ENCODE measurements around the gene YTHDF1. TPM values are rescaled to one million over a fixed set of nuclear protein-coding genes. Genes with fewer than 3 reads are reported as not detected.

The YTHDF1 gene
- total RNA-seq, 1 donor from 2014 or later: 20.4 TPM

GRCh38 chr20:63249891-63250290 is 34.0 kb upstream of the YTHDF1 start:
- no peak overlapping the region for H3K4me3 ChIP-seq (ENCODE audit: low read depth, low read length)
- DNase-seq (ENCODE audit: low read depth): no peak
- TF ChIP-seq, protein P1, sequence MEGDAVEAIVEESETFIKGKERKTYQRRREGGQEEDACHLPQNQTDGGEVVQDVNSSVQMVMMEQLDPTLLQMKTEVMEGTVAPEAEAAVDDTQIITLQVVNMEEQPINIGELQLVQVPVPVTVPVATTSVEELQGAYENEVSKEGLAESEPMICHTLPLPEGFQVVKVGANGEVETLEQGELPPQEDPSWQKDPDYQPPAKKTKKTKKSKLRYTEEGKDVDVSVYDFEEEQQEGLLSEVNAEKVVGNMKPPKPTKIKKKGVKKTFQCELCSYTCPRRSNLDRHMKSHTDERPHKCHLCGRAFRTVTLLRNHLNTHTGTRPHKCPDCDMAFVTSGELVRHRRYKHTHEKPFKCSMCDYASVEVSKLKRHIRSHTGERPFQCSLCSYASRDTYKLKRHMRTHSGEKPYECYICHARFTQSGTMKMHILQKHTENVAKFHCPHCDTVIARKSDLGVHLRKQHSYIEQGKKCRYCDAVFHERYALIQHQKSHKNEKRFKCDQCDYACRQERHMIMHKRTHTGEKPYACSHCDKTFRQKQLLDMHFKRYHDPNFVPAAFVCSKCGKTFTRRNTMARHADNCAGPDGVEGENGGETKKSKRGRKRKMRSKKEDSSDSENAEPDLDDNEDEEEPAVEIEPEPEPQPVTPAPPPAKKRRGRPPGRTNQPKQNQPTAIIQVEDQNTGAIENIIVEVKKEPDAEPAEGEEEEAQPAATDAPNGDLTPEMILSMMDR (conservative IDR thresholded peaks at IDR 0.05; ENCODE audit: low read depth, low read length): no peak

- peak overlapping the region; percentile 22 for H3K4me3 ChIP-seq (ENCODE audit: low read depth, low read length)
- TF ChIP-seq, protein P1 (conservative IDR thresholded peaks at IDR 0.05; ENCODE audit: low read depth, low read length): no peak
- peak; percentile 54 for DNase-seq (ENCODE audit: low read depth)
Measured at GRCh38 chr20:63248835-63249591, 33.1 kb upstream of the YTHDF1 start.

- TF ChIP-seq, protein P1 (conservative IDR thresholded peaks at IDR 0.05; ENCODE audit: low read depth, low read length): no peak
- no peak for DNase-seq (ENCODE audit: low read depth)
- peak overlapping the region; percentile 22 for H3K4me3 ChIP-seq (ENCODE audit: low read depth, low read length)
Measured at GRCh38 chr20:63247671-63248228, 31.8 kb upstream of the YTHDF1 start.

DNA sequence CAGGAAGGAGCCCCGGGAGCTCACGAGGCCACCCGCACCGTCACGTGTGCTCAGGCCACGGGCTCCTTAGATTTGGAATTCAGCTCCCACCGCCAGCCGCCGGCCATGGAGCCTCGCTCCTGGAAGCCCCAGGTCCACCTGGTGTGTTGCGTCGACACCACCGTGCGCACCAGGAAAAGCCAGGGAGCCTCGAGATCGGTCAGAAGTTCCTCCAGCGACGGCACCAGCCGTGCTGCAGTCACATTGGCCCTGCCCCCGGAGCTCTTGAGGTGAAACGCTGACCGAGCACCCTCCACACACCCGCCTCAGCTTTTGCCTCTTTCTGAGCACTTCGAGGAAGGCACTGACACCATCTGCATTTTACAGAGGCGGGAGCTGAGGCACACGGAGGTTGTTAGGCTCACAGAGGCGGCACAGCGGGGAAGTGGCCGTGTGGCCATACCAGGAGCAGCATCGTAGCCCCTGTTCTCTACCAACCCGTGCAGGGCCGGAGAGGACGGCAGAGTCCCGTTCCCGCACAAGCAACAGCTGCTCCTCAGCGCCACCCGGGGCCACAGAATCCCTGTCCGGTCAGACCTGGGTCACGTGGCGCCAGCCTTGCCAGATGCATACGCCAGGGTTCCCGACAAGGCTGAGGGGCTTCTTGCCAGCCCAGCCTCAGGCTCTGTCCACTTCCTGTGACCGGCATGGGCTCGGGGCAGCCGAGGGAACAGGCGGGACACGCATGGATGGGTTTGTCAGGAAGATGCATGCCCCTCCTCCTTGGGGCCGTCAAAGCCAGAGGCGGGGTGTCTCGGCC is 30.8 kb upstream of the YTHDF1 start:
- DNase-seq (ENCODE audit: low read depth): no peak
- H3K4me3 ChIP-seq (ENCODE audit: low read depth, low read length): peak overlapping the region; percentile 6
- TF ChIP-seq, protein P1 (conservative IDR thresholded peaks at IDR 0.05; ENCODE audit: low read depth, low read length): peak; percentile 5

- H3K4me3 ChIP-seq (ENCODE audit: low read depth, low read length): no peak overlapping the region
- DNase-seq (ENCODE audit: low read depth): no peak
- TF ChIP-seq, protein P1 (conservative IDR thresholded peaks at IDR 0.05; ENCODE audit: low read depth, low read length): no peak
Measured at GRCh38 chr20:63244468-63244867, 28.5 kb upstream of the YTHDF1 start.

GRCh38 chr20:63243604-63244247 is 27.8 kb upstream of the YTHDF1 start:
- TF ChIP-seq, protein P1 (conservative IDR thresholded peaks at IDR 0.05; ENCODE audit: low read depth, low read length): no peak
- no peak overlapping the region for H3K4me3 ChIP-seq (ENCODE audit: low read depth, low read length)
- DNase-seq (ENCODE audit: low read depth): no peak

Data from epithelial cell of proximal tubule (primary cell).